GM19351 (cell line): Measurements from ENCODE around the gene GALNT15.

Experiments used
- ATAC-seq: cut with Tn5 transposase; IDR thresholded peaks from one replicate; pipeline ENCODE4 v1.9.1; 2021; ENCODE audit warnings: mild to moderate bottlenecking, moderate library complexity; ENCODE audit not compliant: unreplicated experiment

The GALNT15 gene

DNA sequence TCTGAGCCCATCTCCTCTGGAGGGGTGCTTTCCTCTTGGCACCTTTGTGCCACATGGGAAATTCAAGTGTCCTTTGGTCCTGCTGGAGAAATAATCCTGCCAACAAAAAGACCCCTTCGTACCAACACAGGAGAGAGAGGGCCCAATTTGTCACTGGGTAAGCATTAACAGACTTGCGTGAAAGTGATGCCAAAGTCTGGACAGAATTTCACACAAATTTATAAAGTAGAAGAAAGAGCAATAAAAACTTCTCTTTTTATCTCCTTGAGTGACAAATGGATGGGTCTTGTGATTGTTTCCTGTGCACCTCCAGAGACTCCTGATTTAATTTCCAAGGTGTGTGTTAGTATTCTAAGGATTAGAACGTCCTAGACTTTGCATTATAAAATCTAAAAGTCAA lies 75.4 kb downstream of the GALNT15 start:
- ATAC-seq: no peak

DNA sequence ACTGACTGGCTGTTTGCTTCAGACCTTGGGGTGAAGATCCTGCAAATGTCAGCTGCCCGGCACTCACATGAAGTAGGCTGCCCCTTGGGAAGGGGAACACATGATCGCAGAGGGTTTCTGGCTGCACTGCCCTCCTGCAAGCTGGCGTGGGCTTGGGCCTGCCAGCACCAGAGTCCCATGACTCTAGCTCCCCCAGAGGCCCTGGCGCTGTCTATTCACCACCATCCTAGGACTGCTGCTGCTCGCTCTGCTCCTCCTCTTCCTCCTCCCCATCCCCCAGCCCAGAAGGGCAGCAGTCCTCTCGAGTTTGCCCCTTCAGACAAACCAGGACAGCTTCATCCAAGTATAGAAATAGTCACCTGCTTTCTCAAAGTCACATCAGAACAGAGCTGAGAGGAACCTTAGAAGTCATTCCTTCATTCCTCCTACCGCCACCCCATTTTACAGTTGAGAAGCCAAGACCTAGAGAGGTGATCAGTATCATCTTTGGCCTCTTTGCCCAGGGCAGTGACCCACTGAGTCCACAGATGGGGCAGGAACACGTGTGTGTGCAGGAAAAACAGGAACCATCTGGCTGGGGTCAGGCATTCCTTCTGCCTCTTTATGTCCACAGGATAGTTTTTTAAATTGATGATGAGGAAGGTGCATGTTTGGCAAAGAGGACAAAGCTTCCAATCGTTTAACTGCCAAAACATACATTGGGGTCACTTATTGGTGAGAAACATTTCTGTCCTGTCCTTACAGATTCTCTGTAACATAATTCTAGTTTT lies 77.0 kb downstream of the GALNT15 start:
- ATAC-seq: no peak

DNA sequence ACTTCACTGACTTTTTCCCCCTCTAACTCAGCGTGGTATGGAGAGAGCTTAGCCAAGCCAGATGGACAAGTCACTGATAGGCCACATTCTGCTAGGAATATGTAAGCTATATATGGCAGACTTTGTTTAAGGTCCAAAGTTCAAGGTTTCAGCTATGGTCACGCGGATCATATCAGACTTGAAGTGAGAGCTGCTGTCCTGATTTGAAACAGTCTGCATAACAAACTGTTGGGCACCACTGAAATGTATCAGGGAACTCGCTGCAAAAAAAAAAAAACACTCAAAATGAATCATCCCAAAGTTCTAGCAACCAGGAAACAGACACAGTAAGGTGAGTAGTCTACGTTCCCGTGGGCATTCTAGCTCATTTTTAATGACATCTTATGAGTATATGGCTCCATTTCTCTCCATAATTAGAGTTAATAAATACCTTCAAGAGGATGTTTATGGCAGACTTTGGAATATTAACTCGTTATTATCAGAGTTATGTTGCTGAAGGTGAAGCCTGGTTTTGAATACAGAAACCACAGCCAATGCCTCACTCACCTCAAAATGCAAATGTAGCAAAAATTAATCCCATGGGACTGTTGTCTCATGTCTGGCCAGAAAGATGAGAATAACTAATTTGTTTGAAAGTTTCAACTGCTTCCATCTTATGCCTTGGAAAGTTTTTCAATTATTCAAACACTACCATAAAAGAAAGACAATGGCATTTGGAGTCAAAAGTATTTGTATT lies 77.9 kb downstream of the GALNT15 start:
- no peak for ATAC-seq

DNA sequence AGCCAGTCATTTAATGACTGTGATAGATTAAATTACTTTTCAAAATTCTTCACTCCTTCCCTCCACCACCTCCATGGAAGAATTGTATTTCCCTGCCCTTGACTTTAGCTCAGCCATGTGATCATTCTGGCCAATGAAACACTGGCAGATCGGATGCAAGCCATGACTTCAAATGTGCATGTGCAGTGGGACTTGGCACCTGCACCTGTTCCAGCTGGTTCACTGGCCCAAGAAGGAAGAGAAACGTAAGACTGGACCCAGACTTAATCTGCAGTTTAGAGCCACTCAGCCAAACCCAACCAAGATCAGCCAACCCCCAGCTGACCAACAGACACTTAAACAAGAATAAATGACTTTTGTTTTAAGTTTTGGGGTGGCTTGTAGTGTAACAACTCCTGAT lies 78.5 kb downstream of the GALNT15 start:
- ATAC-seq: no peak

DNA sequence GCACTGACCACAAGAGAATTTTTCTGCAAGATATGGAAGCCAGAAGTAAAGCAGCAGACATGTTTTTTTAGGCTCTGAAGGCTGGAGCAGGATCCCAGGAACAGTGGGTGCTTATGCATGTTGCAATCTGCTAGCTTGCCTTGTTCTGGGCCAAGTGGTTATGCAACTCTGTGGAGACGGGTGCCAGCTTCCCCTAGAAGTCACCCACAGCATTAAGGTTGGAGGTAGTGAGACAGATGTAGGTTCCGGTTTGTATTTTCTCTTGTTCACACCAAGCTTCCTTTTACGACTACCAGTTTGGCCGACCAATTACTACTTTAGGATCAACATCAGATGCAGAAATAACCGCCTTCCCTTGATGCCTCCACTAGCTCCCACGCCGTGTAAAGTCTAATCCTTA lies 79.1 kb downstream of the GALNT15 start:
- no peak for ATAC-seq

DNA sequence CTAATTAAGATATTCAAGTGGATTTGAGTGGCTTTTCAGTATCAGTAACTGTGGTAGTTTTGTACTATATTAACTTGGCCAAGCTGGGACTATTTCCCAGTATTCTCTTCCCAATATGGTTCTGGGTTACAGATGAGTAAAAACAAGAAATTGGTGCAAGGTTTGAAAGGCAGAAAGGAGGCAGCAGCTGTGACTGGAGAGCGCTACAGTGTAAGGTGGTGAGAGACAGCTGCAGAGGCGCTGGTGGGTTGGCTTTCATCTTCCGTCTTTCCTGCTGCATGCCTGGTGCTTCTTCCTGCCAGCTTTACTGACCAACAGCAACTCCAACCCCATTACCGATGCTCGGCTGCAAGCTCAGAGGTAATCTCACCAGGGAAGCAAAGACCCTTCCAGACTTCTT lies 80.4 kb downstream of the GALNT15 start:
- no peak for ATAC-seq

DNA sequence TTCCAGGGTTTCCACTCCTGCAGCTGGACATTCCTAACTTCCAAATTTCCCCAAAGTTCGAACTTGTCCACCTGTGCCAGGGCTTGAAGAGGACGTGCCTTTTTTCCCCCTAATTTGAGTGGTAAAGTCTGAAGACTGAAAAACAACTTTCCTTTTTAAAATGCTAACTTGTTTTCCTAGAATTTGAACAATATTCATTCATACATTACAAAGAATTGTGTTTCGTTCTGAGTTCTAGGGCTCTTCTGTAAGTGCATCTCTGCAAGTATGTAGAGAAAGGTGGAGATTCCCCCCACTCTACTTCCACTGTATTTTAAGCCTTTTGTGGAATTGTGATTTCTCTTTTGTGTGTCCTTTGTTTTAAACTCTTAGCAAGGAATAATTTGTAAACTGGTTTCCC lies 80.8 kb downstream of the GALNT15 start:
- ATAC-seq: no peak

DNA sequence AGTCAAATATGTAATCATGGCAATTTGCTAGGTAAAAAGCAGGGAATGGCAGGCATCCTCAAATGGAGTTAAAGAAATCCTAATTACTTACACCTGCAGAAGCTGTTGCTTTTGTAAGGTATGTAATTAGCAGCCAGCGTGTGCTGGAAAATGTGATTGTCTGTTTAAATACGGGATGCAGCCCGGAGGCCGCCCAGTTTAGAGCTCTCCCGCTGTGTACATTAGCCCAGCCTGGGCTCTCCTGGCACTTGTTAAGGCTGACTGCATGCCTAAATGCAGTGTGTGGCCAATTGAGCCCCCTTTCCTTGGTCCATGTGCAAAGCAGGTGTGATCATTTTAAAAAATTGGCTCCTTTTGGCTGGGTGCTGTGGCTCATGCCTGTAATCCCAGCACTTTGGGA lies 81.2 kb downstream of the GALNT15 start:
- ATAC-seq: no peak

DNA sequence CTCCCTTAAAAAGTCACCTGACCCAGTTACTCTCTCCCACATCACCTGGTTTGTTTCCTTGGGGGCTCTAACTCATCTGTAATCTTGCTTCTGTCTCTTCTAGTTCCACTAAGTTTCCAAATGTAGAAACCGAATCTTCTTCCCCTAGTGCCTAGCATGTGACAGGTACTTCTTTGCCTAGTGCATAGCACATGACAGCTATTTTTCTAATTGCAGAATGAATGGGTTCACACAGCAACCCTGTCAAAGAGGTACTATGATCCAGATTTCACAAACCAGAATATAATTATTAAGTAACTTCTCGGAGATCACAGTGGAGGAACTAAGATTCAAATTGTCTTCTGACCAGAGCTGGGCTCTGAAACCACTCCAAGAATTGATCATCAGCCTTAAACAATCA lies 82.8 kb downstream of the GALNT15 start:
- no peak for ATAC-seq

DNA sequence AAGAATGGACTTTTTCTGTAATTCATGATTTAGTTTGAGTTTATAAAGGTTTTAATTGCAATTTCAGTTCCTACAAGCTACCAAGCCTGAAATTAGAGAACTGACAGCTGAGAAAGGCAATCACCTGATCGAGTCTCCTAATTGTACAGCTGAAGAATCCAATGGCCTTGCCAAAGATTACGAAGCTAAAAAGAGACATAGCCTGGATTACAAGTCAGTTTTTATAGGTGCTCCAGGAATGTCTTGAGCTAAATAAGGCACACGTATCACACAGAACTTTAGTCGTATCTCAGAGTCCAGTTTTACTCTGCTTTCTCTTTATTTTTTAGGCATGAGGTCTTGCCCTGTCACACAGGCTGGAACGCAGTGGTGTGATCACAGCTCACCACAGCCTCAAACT lies 83.7 kb downstream of the GALNT15 start:
- no peak for ATAC-seq

DNA sequence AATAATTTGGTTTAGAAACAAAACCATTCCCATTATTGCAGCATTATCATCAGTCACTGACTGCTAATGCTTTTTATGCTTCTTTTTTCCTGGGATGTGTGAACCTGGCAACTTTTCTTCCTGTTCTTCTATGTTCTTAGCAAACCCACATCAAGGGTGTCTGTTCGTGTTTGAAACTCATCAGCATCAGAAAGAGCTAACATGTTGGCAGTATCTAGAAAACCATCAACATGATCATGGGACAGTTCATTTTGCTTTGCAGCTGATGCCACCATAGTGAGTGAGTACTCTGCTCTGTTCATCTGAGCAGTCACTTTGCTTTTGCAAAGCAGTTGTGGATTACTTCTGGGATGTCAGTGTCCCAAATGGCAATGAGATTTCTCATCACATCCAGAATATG lies 84.4 kb downstream of the GALNT15 start:
- no peak for ATAC-seq

DNA sequence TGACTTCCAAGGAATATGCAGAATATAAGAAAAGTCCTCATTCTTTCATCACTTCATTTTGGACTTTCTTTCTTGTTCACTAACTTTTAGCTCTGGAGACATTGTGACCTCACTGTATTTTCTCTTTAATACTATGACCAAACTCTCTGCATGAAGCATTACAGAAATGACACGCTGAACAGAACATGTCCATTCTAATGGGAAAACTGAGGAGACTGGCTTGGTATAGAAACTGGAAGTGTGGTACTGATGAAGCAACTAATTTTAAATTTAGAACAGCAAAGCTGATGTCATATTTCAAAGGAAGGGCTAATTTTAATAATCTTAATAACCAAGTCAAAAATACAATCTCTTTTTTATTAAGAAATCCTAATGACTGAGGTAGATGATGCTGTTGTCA lies 85.6 kb downstream of the GALNT15 start:
- no peak for ATAC-seq

DNA sequence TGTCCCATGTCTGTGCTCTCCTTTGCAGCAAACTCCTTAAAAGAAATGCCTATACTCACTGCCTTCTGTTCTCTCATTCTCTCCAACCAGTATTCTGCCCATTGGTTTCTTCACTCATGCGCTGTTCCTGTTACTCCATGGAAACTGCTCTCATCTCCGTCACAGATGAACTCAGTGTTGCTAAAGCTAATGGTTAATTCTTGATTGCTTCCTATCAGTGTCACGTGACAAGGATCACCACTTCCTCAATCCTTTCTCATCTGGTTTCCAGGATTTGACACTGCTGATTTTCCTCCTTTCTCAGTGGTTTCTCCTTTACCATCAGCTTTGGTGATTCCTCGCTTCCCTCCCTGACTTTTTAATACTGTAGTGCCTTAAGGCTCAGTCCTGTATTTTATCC lies 87.7 kb downstream of the GALNT15 start:
- ATAC-seq: no peak

DNA sequence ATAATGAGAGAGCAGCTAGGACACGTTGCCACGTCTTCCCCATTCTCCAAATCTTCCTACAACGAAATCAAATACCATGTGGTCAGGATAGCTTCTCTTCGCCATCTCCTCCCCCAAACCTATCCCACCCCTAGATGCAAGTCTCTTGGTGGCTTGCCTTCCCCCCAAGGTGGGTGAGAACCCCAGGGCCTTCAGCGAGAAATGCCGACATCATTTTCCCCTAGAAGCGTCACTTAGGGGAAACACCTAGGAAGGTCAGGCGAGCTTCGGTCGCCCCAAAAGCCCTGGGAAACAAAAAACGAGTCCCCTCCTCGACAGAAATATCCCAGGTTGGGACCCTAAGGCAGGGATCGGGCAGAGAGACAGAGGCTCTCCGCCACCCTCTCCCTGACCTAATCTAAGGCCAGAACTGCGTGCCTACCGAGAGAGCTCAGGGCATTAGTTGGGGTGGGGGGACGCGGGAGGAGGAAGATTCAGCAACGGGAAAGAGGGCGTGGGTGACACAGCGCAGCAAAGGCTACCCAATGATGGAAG lies 89.8 kb downstream of the GALNT15 start:
- peak; percentile 1 for ATAC-seq

DNA sequence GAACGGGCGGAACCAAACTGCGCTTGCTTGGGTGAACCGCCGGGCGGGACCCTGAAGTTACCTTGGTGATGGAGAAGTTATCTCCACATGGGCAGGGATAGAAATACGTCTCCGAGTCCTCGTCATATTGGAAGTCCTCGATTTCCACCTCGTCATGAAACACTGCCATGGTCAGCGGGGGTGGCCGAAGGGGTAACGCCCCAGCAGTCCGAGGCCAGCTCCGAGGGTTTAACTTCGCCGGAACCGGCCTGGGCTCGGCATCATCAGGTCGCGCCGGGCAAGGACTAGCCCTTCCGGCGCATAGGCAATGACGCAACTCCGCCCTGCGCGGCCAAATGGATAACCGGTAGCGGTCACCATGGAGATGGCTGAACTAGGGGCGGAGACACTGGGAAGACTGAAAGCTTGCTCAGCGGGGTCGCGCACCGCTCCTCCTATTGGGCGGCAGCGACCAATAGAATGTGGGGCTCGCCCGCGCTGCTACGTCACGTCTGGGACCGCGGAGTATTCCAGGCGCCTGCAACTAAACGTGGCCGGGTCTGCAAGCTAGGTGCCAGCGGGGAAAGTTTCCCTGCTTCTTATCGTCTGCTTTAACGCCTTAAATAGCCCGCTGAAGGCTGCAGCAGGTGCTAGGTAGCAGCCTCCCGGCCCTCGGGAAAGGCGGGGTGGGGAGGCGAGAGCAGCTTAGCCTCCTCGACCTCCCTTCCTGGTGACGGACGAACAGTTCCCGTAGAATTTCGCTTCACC lies 90.4 kb downstream of the GALNT15 start, which contains the start of the genes DPH3 and OXNAD1:
Gene DPH3 (minus strand): TSS at position 236 of the 747 bp plus-strand sequence. CDS start 67 bp downstream, at position 169.
Gene OXNAD1 (plus strand): TSS at position 505 of the 747 bp plus-strand sequence. CDS start 5,741 bp downstream, outside the sequence.
- ATAC-seq: peak; percentile 98

DNA sequence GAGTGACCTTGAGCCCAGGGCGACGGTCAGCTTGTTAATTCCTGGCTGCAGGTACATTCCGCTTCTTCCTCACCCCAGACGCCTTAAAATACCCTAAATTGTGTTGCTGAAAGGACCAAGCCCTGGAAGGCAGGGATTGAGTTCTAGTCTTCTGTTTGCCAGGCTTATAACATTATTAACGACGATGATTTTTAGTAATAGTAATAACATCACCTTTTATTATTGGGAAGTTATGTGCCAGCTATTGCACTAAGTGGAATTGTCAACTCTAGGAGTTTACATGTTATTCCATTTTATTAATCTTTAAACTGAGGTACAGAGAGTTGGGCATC lies 90.9 kb downstream of the GALNT15 start:
- no peak for ATAC-seq

DNA sequence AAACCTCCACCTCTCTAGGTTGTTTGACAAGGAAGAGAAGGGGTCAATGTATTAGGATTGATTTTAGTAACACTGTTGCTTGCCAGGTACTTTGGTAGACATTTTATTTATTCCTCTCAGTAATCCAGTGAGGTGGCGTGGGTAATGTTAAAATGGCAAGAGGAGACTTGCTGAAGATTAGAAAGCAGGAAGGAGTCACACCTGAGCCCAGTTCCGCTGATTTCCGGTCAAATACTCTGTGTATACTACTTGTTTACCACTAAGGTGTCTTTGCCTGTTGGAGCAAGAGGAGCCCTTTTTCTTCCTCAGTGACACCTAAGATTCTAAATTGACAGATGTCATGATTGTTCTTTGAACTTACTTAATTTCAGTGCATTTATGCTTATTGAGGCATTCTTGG lies 92.2 kb downstream of the GALNT15 start:
- no peak for ATAC-seq

DNA sequence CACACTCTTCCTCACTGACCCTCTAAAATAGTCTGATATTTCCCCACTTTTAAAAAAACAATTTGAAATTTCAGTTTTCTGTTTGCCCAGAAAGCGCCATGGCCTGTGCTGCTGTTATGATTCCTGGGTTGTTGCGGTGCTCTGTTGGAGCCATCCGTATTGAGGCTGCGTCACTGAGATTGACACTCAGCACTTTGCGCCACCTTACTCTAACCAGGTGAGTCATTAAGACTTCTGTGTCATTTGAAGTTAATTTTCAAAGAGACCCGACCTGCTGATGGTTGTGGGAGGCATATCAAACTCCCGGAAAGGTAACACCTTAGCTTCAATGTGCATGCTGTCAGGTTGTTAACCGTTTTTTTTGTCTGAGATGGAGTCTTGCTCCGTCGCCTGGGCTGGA lies 96.4 kb downstream of the GALNT15 start:
- ATAC-seq: no peak

DNA sequence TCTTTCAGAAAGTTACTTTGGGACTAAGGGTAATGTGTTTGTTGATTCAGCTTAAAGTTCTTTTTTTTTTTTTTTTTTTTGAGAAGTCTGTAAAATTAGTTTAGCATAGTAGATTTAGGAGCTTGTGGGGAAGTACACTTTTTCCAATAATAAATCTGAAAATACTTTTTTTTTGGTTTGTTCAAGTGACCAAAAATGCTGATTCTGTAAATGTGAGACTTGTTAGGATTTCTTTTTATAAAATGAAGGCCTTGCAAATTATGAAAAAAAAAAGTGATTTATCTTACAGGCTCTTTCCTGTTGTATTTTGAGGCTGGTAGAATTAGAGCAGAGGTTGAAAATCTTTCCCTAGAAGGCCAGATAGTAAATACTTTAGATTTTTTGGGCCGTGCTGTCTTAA lies 98.1 kb downstream of the GALNT15 start:
- no peak for ATAC-seq

DNA sequence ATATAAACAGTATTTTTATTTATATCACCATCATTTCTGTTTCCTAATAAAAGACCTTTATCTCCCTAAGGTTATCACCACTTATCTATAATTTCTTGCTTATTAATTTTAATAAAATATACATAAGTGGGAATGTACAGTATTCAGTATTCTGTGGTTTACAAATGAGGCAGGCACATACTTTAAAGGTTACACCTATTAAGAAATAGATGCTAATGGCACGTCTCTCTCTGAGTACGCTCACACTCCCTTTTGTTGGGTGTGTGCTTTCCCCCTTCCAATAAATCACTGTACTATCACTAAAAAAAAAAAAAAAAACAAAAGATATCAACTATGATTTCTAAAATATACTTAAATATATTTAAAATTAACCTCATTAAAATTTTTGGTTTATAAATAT lies 99.4 kb downstream of the GALNT15 start:
- no peak for ATAC-seq

DNA sequence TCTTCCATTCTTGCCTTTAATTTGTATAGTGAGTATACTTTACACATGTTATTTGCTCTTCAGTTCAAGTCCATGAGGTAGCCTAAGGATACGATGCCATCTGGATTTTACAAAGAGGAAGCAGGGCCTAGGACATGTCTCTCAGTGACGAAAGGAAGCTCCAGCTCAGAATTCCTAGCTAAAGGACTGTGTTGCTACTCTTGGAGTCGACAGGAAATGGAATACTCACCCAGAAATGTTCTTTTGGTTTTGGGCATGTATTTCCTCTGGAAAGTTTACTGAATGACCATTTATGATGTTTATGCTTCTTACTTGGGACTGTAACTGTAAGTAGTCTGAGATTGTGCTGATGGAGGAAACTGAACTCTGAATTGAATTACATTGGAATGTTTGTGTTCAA lies 103.0 kb downstream of the GALNT15 start:
- no peak for ATAC-seq
